Measurements from ENCODE around the gene ASIC4. TPM values are rescaled to one million over a fixed set of nuclear protein-coding genes. Genes with fewer than 3 reads are reported as not detected.

The ASIC4 gene
- total and polyA plus RNA-seq, 2 experiments from 2014 or later = 0.13 to 3.6 TPM

DNA sequence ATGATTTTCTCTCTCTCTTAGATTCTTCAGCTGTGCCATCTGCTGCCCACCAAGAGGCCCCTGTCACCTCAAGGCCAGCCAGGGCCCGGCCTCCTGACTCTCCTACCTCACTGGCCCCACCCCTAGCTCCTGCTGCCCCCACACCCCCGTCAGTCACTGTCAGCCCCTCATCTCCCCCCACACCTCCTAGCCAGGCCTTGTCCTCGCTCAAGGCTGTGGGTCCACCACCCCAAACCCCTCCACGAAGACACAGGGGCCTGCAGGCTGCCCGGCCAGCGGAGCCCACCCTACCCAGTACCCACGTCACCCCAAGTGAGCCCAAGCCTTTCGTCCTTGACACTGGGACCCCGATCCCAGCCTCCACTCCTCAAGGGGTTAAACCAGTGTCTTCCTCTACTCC lies 25.0 kb upstream of the ASIC4 start:
- Histone ChIP-seq H3F3A (replicated peaks; ENCODE audit: low read depth) (0 out of 2 replicates have a peak, but pooled peaks cover 9% of the 10 kb centered on the region), H3K27me3 (ENCODE audit: insufficient read depth) (peaks cover 51% of the 10 kb centered on the region), H3K4me1 (ENCODE audit: insufficient read depth) (peaks cover 21% of the 10 kb centered on the region), H3K36me3 (ENCODE audit: insufficient read depth) (no peaks in the 10 kb centered on the region), H4K20me1 (replicated peaks; ENCODE audit: insufficient read depth) (no peaks in the 10 kb centered on the region), H3K79me2 (replicated peaks; ENCODE audit: insufficient read depth) (no peaks in the 10 kb centered on the region), H3K4me2 (no peak overlapping the region), H3K4me3 (no peak overlapping the region), H2AFZ (no peak overlapping the region), H3K9me2 (ENCODE audit: insufficient read depth) (no peaks in the 10 kb centered on the region), H3K27ac (ENCODE audit: low read depth) (no peak overlapping the region)
- peaks cover 41% of the 10 kb centered on the region for H3K4me1 Mint-ChIP-seq
- peaks cover 33% of the 10 kb centered on the region for H3K27me3 Mint-ChIP-seq (ENCODE audit: insufficient read depth, low read depth, poor library complexity)
- TF ChIP-seq STAT1 (IDR thresholded peaks at IDR 0.05; ENCODE audit: unreplicated experiment) = no peak
- TF ChIP-seq ZNF331 (CRISPR knock-in tag; IDR thresholded peaks at IDR 0.05; ENCODE audit: low read depth) = no peak
- TF ChIP-seq, protein P1, sequence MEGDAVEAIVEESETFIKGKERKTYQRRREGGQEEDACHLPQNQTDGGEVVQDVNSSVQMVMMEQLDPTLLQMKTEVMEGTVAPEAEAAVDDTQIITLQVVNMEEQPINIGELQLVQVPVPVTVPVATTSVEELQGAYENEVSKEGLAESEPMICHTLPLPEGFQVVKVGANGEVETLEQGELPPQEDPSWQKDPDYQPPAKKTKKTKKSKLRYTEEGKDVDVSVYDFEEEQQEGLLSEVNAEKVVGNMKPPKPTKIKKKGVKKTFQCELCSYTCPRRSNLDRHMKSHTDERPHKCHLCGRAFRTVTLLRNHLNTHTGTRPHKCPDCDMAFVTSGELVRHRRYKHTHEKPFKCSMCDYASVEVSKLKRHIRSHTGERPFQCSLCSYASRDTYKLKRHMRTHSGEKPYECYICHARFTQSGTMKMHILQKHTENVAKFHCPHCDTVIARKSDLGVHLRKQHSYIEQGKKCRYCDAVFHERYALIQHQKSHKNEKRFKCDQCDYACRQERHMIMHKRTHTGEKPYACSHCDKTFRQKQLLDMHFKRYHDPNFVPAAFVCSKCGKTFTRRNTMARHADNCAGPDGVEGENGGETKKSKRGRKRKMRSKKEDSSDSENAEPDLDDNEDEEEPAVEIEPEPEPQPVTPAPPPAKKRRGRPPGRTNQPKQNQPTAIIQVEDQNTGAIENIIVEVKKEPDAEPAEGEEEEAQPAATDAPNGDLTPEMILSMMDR (conservative IDR thresholded peaks at IDR 0.05; ENCODE audit: low read depth in 2 of 2) = no peak
- TF ChIP-seq NANOG (IDR thresholded peaks at IDR 0.05; ENCODE audit: borderline replicate concordance) = no peak
- no peak for TF ChIP-seq REST (IDR thresholded peaks at IDR 0.05; ENCODE audit: unreplicated experiment)
- TF ChIP-seq ZNF462 (CRISPR knock-in tag; IDR thresholded peaks at IDR 0.05) = no peak
- TF ChIP-seq POLR2AphosphoS5 (IDR thresholded peaks at IDR 0.05; ENCODE audit: low read depth) = no peak
- no peak for TF ChIP-seq EZH2 (IDR thresholded peaks at IDR 0.05; ENCODE audit: low read depth, unreplicated experiment)
- no peak for TF ChIP-seq JUNB (IDR thresholded peaks at IDR 0.05; ENCODE audit: unreplicated experiment)
- no peak for TF ChIP-seq ZNF114 (CRISPR knock-in tag; IDR thresholded peaks at IDR 0.05)
- no peak for TF ChIP-seq CREB1 (CRISPR knock-in tag; IDR thresholded peaks at IDR 0.05; ENCODE audit: low read depth)
- TF ChIP-seq EZH2phosphoT487 (IDR thresholded peaks at IDR 0.05; ENCODE audit: unreplicated experiment) = no peak
- no peak for TF ChIP-seq ETS1 (IDR thresholded peaks at IDR 0.05)
- no peaks in the 10 kb centered on the region; the same call in 2 of the 3 replicates for H3K36me3 Mint-ChIP-seq (ENCODE audit: low read depth)
- H3K9me3 Mint-ChIP-seq = no peaks in the 10 kb centered on the region; the same call in 2 of the 3 replicates
- no peak overlapping the region for H3K27ac Mint-ChIP-seq
- ATAC-seq (no peak), DNase-seq (ENCODE audit: low spot score) (no peak)
- H3K4me3 Mint-ChIP-seq = no peak overlapping the region
